Stimulated activated CD4-positive, alpha-beta T cell treated with anti-CD3 and anti-CD28 coated beads, Interleukin-4, amount 100 ng/mL, for 4 hours (primary cell): Measurements from ENCODE around the gene MCM7.

Experiments
- DNase-seq, 2 experiments: peaks; one replicate each; pipeline ENCODE4 v3.0.0-alpha.2; 2020

Gene MCM7

DNA sequence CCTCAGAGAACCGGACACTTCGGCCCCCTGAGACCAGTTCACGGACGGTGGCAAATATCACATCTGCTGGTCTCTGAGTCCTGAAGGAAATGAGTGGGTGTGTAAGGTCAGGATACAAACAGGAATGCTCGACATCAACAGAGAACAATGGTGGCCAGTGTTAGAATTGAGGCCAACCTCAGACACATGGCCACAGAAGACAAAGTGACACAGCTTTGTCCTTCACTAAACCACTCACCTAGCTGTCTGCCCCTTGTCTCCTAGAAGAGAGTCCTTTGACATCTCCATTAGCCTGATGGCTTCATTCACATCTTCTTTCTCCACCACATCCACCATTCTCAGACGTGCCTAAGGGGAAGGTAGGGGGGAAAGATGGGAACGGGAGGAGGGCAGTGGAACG is 8.1 kb downstream of the MCM7 start:
- no peak for DNase-seq

DNA sequence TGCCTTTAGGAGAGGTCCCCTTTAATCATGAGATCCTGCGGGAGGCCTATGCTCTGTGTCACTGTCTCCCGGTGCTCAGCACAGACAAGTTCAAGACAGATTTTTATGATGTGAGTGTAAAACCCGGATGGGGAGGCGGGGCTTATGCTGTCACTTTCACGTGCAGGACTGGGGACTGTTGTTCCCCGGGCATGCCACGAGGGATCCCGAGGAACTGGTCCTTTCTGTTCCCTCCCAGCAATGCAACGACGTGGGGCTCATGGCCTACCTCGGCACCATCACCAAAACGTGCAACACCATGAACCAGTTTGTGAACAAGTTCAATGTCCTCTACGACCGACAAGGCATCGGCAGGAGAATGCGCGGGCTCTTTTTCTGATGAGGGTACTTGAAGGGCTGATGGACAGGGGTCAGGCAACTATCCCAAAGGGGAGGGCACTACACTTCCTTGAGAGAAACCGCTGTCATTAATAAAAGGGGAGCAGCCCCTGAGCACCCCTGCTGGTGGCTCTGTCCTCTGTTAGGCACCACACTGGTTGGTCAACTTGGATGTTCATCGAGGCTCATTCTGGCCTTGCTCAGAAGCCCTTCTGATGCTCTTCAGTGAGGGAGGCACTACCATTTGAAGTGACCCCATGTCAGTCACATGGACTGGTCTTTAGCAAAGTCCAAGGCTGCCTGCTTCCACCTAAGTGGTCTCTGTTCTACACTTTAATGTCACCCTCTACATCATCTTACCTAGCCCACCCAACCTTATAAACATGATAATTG is 9.6 kb downstream of the MCM7 start:
- DNase-seq, result no peak

DNA sequence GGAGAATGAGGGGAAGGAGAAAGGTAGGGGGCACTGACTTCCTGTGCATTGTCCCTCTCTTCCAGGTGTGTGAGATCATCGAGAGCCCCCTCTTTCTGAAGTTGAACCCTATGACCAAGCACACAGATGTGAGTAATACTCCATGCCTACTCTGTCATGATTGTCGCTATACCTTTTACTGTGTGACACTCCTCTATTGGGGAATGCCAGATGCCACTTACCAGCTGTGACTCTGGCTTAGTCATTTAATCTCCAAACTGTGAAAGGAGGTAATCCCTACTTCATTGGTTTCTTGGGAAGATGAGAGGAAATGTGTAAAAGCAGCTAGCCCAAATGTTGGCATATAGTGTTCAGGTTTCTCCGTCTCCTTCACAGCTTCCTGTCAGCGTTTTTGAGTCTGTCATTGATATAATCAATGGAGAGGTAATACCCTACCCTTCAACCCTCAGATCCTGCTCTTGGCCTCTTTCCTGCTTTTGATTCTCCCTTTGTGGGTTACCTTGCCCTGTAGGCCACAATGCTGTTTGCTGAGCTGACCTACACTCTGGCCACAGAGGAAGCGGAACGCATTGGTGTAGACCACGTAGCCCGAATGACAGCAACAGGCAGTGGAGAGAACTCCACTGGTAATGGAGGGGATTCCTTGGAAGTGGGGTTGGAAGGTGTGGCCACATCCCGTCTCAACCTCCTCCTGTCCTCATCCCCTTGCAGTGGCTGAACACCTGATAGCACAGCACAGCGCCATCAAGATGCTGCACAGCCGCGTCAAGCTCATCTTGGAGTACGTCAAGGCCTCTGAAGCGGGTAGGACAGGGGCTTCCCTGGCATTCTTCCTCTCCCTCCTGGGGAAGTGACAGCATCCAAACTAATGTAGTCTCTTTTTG is 10.4 kb downstream of the MCM7 start:
- no peak for DNase-seq

DNA sequence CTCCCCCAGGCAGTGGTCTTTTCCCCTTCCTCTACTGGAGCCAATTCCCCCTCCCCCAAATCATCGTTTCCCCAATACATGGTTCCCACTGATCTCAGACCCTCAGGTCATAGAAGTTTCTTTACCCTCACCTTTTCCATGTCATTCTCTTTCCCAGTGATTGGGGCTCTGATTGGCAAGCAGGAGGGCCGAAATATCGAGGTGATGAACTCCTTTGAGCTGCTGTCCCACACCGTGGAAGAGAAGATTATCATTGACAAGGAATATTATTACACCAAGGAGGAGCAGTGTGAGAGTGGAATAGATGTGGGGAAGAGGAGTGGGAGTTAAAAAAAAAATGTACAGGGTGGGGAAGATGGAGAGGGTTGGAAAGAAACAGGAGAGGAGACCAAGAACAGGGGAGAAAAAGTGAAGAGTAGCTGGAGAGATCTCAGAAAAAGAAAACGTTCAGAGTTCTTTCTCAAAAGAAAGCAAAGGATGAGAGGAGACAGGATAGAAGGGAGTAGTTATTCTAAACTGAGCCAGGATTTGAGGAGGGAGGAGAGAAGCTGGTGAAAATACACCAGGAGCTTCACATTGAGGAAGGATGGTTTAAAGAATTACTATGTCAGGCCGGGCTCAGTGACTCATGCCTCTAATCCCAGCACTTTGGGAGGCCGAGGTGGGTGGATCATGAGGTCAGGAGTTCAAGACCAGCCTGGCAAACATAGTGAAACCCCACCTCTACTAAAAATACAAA is 11.6 kb downstream of the MCM7 start:
- DNase-seq, result no peak

DNA sequence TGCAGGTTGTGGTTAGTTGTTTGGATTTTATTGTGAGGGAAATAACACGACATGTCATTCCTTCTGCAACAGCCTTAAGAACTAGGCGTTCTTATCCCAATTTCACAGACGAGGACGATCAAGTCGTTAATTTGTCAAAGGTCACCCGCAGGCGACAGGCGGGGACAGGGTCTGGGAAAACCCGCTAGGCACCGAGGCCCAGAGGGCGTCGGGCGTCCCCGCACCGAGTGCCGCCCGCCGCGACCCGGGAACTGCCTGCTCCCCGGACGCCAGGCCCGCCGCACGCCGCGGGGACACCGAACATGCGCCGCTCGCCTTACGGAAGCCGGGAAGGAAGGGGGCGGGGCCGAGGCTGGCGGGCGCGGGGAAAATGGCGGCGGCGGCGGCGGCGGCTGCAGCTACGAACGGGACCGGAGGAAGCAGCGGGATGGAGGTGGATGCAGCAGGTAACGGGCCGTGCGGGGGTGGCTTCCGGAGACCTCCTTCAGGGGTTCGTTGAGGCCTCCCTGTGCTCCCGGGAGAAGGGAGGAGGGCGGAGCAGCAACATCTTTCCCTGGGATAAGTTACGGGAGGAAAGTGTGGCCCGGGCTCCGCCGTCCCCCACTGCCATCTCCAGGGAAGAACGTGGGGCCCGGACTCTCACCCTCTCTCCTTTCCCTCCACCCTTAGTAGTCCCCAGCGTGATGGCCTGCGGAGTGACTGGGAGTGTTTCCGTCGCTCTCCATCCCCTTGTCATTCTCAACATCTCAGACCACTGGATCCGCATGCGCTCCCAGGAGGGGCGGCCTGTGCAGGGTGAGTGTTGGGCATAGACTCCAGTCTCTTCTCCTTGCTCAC is 12.4 kb downstream of the MCM7 start, which contains the start of gene COPS6:
COPS6 (plus strand) TSS at position 349 of the 837 bp plus-strand sequence; CDS start at position 371, 22 bp downstream.
- DNase-seq, result peak; percentile 76 to 90

DNA sequence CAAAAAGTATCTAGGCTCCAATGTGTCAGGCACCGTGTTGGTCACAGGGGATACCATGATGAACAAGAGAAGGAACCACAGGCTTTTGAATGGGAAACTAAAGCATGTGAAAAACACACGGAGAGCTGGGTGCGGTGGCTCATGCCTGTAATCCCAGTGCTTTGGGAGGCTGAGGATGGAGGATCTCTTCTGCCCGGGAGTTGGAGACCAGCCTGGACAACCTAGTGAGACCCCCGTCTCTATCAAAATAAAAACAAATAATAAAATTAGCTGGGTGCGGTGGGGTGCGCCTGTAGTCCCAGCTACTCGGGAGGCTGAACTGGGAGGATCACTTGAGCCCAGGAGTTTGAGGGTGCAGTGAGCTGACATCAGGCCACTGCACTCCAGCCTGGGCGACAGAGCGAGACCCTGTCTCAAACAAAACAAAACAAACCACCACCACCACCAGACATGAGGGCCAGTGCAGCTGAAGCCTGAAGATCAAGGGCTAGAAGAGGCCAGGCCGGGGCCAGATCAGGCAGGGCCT is 13.0 kb downstream of the MCM7 start:
- DNase-seq, result no peak

DNA sequence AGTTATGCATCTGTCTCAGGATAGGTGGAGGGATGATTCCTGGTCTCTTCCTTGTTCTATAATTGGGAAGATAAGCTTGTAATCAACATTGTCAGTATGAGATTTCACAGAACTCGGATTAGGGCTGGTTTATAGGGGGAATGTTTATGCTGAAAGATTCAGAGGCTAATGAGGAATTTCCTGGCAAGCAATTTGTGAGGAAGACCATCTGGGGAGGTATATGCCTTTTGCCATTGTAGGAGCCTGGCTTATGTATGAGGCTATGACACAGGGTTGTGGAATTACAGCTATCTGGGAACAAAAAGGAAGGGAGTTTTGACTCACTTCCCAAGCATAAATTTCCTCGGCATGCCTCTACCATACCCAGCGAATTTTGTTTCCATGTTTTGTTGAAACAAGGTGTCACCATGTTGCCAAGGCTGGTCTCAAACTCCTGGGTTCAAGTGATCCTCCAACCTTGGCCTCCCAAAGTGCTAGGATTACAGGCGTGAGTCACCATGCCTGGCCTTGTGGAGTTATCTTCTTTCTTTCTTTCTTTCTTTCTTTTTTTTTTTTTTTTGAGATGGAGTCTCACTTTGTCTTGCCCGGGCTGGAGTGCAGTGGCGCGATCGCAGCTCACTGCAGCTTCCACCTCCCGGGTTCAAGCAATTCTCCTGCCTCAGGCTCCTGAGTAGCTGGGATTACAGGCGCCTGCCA is 14.0 kb downstream of the MCM7 start:
- DNase-seq, result no peak

DNA sequence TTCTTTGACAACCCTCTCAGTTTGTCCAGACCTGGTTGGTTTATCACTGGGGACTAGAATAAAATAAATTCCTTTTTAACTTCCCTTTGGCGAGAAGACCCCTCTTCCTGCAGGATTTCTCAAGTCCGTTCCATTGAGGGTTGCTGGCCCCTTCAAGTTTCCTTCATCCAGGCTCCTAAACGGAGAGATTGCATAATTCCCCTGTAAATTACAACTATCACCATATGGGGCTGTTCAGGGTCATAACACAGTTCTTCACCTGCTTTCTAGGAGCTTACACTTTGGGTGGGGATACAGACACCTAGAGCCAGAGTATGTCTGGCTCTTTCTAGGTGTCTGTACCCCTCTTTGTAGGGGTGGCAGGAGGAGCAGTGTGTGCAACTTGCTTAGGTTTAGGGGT is 15.7 kb downstream of the MCM7 start:
- DNase-seq, result no peak

DNA sequence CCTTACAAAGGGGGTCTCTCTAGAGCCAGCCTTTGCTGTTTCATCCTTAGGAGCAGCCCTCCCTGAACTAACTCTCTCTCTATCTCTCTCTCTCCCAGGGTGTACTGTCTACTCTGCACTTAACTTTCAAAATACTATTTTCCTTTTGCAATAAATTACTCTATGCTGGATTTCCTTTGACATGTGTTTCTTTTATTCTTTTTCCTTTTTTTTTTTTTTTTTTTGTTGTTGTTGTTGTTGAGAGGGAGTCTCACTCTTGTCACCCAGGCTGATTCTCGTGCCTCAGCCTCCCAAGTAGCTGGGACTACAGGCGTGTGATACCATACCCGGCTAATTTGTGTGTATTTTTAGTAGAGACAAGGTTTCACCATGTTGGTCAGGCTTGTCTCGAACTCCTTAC is 18.2 kb downstream of the MCM7 start:
- no peak for DNase-seq

DNA sequence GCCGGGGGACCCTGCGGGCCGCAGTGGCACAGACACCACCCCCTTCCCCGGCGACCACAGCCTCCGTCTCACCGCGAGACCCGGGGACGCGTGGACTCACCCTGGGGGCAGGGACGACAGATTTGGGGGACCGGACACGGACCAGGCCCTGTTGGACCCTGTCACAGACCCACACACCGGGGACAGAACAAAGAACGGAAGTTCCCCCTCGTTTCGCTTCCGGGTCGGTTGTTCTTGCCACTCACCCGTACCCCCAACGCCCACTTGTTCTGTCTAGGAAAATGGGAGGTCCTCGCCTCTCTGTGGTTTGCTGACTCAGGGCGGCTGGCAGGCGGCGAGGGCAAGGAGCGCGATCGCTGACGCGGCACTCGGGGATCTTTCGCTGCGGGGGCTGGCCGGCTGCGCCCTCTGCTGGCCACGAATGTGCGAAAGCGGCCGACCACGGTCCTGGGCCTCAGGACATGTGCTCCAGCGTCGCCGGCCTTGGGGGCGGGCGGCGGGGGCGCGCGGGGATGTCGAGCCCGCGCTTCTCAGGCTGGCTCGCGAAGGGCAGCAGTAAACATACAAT is 19.6 kb downstream of the MCM7 start, which contains the start of gene ZNF3:
ZNF3 (minus strand) TSS at position 189 of the 568 bp plus-strand sequence. CDS start 4,366 bp downstream, outside the sequence.
- peak; percentile 96 to 98 for DNase-seq

DNA sequence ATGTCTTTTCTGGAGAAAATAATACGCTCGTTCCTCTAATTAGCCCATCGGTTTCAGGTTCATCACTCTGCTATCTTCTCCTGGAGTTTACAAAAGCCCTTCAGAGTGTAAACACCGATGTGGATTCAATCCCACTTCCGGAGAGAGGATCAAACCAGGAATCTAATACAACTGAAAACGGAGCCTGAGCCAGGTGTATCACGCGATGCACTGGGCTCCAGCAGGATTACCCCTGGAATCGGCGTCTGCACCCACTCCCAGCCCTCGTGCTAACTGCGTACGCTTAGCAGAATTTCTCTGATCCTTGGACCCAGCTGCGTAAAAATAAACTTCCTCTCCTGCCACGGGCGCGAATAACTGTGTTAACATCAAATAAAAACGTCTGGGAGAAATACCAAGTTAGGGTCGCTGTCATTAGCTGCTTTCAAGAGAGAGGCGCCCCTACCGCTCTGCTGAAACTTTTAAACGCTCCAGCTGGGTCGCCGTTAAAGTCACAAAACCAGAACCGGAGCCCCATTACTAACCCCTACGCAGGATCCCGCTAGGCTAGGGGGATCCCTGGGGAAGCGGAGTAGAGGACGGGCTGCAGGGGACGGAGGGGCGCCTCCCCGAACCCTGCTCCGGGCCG is 20.2 kb downstream of the MCM7 start:
- no peak for DNase-seq

DNA sequence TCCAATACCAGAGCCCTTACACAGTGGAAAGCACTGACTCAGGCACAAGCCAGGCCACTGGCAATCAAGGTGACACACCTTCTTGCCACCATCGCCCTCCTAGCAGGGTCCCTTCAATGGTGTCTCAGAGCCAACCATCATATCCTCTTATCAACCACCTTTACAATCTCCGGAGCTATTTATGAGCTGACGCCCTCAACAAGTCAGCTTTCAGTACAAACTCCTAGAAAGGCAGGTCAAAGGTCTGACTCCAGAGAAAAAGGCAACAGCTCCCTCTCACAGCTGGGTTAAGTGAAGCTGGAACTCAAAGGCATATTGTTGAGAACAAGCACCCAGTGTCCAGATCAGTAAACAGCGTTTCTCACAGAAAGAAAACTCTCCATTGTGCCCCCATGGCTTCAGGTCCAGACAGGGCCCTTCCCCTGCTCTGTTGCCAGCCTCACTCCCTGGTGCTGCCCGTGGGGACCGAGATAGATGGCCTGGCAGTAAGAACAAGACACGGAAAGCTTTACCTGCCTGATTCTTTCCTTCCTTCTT is 22.1 kb downstream of the MCM7 start:
- DNase-seq, result no peak

DNA sequence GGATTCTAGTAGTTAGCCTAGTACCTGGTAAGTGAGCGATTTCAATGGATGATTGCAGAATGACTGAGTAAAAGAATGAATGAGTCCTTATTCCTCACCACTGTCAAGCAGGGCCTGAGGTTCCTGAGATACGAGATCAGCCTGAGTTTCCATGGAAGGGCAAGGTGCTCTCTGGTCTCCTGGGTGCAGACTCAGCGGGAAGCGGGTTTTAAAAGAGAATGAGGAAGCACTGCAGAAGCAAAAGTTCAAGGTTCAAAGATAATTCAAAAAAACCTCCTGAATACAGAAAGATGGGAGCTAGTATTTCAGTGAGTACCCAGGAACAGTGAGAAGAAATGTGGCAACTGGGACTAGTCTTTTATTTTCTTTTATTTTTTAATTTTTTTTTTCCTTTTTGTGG is 24.0 kb downstream of the MCM7 start:
- no peak for DNase-seq

DNA sequence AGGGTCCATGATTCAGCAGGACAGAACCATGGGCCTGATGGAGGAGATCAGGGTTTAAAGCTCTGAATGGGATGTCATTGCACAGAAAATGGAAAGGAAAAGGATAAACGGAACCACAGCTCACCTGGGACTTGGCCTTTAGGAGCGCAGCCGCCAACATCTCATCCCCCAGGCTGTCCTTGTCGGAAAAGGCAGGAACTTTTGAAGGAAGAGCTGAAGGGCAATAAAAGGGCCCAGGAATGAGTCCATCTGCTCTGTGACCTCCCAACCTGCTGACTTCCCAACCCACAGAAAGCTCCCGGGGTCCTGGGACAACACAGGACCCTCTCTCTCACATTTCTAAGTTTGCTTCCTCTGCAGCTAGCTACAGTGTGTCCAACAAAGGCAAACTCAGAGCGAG is 25.8 kb downstream of the MCM7 start:
- DNase-seq, result no peak

DNA sequence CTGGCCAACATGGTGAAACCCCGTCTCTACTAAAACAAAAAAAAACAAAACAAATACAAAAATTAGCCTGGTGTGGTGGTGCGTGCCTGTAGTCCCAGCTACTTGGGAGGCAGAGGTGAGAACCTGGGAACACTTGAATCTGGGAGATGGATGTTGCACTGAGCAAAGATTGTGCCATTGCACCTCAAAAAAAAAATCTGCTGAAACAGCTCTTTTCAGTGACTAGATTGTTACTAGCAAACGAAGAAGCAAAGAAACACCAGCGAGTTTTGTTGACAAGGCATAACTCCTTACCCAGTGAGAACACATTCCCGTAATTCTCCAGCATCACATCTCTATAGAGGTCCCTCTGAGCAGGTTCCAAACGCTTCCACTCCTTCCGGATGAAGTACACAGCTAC is 26.4 kb downstream of the MCM7 start:
- DNase-seq, result no peak

DNA sequence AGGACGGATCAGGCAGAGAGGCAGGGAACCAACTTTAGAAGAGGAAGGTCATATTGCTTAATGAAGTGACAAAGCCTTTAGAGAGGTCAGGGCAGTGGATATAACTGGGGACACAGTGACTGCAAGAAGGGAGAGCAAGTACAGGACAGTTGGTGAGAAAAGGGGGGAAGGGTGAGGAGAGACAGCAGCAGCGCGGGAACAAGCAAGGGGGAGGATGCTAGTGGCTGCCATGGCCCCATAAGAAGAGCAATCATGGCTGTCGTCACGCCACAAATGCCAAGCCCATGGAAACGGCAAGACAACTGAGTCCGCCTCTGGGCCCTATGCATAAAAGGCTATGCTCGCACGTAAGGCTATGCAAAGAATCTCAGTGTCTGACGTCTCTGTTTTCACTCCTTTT is 28.7 kb downstream of the MCM7 start:
- no peak for DNase-seq

DNA sequence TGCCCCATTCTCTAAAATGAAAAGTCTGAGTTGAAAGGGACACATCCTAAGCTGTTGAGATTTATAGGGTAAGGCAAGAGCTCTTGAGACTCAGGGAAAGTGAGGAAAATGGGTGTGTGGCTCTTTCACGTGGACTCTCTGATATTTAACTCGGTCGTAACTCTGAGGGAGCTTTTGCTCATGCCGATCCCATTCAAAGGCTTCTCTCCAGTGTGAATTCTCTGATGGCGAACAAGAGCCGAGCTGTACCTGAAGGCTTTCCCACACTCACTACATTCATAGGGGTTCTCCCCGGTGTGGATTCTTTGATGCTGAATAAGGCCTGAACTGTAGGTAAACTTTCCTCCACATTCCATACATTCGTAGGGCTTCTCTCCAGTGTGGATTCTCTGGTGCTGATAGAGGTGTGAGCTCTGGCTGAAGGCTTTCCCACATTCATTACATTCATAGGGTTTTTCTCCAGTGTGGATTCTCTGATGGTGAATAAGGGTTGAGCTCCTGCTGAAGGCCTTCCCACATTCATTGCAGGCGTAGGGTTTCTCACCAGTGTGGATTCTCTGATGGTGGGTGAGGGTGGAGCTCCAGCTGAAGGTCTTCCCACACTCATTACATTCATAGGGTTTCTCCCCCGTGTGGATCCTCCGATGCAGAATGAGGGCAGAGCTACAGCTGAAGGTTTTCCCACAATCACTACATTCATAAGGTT is 30.0 kb downstream of the MCM7 start:
- no peak for DNase-seq

DNA sequence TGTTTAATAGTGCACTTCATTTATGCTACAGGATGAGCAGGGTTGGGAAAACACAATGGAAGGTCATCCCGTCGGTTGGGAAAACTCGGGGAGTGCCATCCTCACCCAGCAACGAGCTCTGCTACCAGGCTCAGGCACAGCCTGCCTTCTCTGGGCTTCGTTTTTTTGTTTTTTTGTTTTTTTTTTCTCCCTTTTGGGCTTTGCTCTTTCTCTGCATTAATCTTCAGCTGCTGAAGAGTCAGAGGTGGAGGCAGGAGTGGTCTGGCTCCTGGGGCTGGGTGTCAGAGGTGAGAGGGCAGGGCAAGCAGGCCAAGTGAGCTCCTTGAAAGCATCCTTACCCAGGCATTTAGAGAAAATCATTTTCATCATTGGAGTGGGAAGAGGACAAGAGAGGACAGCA is 31.2 kb downstream of the MCM7 start:
- DNase-seq, result no peak

DNA sequence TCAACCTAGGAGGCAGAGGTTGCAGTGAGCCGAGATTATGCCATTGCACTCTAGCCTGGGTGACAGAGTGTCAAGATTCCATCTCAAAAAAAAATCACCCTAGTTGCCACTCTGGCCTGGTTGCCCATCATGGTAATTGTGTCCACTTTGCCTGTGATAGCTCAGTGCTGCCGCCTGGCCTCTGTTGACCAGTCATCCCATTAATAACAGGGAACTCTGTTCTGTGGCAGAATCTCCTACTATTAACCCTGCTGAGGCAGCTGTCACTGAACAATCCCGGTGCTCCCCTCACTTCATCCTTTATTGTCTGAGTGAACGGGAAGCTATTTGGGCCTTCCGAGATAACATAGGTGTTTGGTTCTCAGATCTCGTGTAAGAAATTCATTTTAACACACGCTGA is 34.2 kb downstream of the MCM7 start:
- no peak for DNase-seq
